GM18867 (cell line): ENCODE data around the gene TFPT.
"Not testable (repeated sequence)": the region's sequence is repeated elsewhere in the genome, so short reads cannot be mapped to it uniquely, and the experiment has no call there.

Source experiments
- ATAC-seq: cut with Tn5 transposase; IDR thresholded peaks from one replicate; pipeline ENCODE4 v1.9.1; 2021; ENCODE audit warnings: mild to moderate bottlenecking, moderate library complexity; ENCODE audit not compliant: unreplicated experiment

TFPT gene

DNA sequence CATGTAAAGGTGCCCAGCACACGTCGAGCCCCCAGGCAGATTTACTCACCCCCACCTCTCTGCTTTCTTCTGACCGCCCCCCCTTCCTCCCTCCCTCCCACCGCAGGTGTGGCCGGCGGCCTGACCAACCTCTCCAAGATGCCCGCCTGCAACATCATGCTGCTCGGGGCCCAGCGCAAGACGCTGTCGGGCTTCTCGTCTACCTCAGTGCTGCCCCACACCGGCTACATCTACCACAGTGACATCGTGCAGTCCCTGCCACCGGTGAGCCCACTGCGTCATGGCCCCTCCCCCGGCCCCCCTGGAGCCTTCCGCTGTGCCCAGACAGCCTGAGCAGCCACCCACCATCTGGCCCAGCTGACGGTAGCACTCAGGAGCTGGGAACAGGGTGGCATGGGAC, 8.9 kb upstream of the TFPT start:
- no peak for ATAC-seq

DNA sequence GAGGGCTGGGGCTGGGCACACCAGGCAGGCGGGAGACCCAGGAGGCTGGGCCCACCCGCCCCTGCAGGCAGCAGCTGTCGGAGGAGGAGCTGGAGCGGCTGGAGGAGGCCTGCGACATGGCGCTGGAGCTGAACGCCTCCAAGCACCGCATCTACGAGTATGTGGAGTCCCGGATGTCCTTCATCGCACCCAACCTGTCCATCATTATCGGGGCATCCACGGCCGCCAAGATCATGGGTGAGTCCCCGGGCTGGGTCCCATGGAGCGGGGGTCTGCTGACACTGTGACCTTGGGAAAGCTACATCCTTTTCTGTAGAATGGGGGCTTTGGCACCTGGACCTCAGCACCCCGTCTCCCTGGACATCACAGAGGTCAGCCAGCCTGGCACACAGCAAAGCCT, 8.2 kb upstream of the TFPT start:
- ATAC-seq: no peak

DNA sequence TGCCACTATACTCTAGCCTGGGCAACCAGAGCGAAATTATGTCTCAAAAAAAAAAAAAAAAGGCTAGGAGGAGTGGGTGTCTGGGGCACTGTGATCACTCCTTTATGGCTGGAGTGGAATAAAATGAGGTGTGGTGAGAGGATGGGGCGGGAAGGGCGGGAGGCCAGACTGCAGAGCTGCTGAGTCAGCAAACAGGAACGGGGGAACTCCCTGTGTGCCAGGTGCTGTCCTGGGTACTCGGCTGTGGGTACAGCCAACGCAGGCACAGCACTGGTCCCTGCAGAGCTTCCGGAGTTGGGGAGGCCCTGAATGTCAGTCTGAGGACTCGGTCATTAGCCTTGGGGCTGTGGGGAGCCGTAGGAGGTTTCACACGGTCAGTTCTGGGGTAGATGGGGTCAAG, 5.8 kb upstream of the TFPT start:
- ATAC-seq: no peak

DNA sequence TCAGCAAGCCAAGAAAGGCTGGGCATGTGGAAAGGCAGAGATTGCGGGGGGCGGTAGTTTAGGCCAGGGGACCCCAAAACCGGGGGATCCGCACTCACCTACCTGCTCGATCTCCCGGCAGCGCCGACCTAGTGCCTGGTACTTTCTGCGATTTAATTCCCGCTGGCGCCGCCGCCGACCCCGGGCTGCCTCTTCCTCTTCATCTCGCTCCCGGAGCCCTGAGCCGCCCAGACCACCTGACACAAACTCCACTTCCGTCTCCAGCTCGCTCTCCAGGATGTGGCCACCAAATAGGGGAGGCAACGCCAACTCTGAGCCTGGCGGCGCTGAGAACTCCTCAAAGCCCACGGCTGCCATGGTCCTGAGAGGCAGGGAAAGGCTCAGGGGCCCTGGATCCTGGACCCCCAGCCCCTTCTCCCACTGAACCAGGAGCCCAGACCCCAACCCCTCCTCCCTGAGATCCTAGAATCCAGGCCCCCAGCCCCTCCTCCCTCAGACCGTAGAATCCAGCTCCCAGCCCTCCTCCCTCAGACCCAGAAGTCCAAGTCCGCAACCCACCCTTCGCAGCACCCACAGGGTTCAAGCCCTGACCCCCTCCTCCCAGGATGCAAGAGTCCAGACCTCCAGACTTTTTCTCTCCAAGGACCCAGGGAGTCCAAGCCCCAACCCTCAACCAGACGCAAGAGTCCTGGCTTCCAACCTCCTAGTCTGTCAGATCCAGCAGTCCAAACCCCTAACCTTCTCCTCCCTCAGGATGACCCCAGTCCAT, 933 bp downstream of the TFPT start:
- ATAC-seq: no peak

DNA sequence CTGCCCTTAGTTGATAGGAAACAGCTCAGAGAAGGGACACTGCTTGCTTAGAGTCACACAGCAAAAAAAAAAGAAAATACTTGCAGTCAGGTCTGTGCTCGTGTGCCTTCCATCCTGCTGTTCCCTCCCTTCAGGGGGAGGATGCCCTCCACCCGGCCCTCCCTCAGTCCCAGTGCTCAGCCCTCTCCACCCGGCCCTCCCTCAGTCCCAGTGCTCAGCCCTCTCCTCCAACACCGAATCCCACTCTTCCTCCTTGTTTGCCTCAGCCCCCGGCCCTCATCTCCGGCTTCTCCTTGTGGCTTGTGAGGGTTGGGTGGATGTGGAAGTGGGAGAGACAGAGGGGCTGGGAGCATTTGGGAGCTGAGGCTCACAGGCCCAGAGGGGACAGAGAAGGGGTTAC, 5.8 kb downstream of the TFPT start:
- no peak for ATAC-seq

DNA sequence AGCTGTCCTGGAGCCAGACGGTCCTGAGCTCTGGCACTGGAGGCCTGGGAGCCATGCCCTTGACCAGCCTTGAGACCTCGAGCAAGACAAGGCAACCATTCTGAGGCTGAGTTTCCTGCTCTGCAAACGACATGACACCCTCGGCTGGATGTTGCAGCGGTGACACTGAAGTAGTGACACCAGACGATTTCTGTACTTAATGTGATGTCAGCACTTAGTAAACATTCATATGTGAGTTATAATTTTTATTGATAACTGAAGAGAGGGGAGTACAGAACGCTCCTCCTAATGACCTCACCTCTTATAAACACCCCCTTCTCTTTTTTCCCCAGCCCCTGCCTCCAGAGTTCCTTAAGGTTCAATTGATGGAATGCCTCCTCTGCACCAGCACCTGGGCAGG, 7.0 kb downstream of the TFPT start:
- no peak for ATAC-seq

DNA sequence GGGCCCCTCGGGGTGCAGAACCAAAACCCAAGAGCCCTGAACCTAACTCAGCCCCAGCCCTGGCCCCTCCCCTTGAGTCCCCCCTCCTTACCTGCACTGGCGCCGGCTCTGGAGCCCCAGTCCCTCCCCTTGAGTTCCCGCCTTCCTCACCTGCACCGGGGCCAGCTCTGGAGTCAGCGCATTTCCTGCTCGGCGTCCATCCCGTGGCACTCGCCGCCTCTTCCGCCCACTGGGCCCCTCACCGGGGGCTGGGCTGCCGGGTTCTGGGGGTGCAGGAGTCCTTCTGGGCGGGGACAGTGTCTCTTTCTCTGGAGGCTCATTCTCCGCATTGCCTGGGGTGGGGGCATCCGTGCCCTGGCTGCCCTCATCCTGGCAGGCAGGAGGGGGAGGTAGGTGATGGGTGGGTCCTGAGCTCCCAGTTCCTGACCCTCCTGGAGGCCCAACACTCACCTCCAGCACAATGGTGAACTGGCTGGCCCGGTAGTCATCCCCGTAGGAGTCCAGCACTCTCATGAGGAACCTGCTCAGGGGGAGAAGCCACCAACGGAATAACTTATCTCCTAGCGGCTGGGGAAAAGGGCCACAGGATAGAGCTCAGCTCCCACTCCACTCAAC, 7.5 kb downstream of the TFPT start:
- ATAC-seq: no peak

DNA sequence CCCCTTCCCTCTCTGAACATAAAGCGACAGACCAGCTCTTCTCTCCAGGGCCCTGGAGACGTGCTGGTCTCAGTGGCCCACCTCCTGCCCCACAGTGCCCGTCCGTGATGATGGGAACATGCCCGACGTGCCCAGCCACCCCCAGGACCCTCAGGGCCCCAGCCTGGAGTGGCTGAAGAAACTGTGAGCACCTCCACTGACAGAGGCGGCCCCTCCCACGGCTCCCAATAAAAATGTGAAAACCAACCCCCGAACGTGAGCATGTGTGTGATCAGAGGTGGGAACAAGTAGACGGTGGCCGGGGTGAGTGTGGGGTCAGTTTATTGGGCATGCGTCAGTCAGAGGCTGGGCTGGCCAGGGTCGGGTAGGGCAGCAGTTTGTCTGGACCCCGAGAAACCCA, 8.7 kb downstream of the TFPT start:
- no peak for ATAC-seq

DNA sequence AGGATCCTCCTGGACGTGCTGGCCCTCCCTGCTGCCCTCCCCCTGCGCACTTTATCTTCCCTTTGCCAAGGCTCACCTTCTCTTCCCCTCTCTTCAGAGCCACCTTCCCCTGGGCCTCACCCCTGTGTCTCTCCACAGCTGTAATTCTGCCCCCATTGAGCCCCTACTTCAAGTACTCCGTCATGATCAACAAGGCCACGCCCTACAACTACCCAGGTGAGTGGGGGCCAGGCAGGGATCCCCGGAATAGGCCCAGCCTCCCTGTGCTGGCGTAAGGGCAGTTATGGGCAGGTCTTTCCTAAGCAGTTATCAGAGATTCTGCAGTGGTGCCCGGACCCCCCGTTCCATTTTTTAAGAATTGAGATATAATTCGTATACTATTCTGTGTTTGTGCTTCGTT, 9.7 kb downstream of the TFPT start:
- no peak for ATAC-seq

DNA sequence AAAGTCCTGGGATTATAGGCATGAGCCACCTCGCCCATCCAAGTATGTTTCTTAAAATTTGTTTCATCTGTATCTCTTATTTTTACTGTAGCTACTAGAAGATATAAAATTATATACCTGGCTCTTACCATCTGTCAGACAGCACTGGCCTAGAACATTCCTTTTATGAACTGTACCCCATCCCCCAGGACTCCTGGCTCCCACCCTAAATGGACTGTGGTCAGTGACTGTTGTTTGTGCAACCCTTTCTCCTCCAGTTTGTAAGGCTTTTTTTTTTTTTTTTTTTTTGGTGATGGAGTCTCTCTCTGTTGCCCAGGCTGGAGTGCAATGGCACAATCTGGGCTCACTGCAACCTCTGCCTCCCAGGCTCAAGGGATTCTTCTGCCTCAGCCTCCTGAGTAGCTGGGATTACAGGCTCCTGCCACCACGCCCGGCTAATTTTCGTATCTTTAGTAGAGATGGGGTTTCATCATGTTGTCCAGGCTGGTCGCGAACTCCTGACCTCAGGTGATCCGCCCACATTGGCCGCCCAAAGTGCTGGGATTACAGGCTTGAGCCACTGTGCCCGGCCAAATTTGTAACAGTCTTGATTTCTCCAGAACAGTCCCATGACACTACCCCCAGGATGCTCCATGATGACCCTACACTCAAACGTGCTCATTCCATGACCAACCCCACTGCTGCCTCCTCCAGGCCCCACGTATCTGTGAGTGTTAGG, 10.3 kb downstream of the TFPT start:
- no peak for ATAC-seq

DNA sequence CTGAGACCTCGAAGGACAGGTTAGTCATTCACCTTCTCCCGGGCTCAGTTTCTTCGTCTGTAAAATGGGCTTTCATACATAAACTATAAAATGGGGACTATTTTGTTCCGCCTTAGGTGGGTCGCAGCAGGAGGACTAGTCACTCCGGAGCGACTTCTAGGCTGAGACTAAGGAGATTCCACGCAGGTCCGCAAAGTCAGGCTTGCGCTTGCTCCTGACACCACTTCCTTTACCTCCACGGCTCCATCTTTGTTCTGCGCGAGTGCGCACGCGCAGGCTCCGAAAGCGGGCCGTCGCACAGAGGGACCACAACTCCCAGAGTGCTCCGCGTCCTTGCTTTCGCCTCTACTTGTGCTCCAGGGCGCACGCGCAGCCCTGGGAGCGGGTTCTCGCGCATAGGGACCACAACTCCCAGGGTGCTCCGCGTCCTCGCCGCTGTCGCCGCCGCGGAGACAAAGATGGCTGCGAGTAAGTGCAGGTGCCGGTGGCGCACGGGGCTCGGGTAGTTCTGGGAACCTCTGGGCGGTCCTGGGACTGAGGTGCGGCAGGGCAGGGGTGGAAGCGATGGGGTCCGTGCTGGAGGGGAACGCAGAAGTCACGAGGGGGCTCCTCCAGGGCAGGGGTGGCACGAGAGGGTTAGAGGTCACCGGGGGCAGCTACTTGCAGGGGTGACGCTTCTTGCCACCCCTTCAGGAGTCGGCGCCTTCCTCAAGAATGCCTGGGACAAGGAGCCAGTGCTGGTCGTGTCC, 12.9 kb downstream of the TFPT start, which contains the start of gene NDUFA3:
TSS of gene NDUFA3 (plus strand) at position 435 of the 749 bp plus-strand sequence. CDS start at position 459, 24 bp downstream.
- peak; percentile 93 for ATAC-seq

DNA sequence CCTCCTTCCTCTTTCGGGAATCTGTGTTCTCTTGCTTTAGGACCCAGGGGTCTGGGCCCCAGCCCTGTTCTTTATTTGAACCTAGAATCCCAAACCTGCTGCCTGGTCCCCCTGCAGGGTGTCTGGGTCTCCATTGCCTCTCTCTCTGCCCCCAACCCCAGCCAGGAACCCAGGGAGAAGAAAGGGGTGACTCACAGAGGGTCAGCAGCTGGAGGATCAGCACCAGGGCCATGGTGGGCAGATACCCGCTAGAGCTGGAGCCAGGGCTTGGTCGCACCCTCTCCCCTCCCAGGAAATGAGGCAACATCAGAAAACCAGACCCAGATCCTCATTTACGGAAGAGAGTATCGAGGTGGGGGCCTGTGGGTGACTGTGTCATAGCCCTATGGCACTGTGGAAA, 14.9 kb downstream of the TFPT start, which contains the start of gene OSCAR:
TSS of gene OSCAR (minus strand) at position 243 of the 400 bp plus-strand sequence. CDS start at position 232, 11 bp downstream.
- no peak for ATAC-seq

DNA sequence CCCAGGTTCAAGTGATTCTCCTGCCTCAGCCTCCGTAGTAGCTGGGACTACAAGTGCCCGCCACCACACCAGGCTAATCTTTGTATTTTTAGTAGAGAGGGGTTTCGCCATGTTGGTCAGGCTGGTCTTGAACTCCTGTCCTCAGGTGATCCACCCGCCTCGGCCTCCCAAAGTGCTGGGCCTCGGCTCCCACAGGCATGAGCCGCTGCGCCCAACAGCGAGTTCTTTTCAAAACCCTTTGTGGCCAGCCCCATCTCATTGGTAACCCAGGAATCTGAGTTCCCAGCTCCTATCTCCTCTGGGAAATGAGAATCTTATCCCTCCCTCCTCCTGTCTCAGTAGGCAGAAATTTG, 15.6 kb downstream of the TFPT start:
- ATAC-seq: not testable (repeated sequence)

DNA sequence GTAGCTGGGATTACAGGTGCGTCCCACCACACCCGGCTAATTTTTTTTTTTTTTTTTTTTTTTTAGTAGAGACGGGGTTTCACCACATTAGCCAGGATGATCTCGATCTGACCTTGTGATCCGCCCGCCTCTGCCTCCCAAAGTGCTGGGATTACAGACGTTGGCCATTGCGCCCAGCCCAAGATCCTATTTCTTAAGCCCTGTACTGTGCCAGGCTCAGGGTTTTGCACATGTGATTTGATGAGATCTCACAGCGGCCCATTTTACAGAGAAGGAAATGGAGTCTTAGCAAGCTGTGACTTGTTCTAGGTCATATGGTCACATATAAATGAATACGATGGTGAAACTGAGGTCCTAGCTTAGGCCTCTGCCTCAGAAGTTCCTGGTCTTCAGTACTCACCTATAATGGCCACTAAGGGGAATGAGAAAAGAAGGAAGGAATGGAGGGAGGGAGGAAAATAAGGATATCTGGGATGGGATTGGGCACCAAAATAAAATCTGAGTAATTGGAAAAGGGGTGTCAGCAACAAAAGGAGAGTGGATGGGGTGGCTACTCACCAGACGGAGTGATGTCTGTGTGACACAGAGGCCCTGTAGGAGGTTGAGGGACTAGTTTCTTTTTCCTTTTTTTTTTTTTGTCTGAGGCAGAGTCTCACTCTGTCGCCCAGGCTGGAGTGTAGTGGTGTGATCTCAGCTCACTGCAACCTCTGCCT, 16.1 kb downstream of the TFPT start:
- no peak for ATAC-seq

DNA sequence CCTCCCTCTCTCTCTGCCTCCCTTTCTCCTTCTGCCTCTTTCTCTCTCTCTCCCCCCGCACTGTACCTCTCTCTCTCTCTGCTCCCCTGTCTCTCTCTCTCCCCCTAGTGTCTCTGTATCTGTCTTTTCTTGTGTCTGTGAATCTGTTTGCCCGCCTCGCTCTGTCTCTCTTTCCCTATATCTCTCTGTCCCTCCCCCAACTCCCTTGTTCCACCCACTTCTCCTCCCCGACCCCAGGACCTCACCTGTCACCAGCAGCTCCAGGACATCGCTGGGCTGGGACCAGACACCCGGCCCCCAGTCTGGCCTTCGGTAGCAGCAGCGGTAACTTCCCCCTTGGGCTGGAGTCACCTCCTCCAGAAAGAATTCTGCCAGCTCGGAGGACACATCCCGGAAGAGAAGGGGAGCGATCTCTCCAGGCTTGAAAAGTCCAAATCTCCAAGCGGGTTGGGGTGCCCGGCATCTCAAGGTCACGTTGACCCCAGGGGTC, 18.8 kb downstream of the TFPT start:
- no peak for ATAC-seq

DNA sequence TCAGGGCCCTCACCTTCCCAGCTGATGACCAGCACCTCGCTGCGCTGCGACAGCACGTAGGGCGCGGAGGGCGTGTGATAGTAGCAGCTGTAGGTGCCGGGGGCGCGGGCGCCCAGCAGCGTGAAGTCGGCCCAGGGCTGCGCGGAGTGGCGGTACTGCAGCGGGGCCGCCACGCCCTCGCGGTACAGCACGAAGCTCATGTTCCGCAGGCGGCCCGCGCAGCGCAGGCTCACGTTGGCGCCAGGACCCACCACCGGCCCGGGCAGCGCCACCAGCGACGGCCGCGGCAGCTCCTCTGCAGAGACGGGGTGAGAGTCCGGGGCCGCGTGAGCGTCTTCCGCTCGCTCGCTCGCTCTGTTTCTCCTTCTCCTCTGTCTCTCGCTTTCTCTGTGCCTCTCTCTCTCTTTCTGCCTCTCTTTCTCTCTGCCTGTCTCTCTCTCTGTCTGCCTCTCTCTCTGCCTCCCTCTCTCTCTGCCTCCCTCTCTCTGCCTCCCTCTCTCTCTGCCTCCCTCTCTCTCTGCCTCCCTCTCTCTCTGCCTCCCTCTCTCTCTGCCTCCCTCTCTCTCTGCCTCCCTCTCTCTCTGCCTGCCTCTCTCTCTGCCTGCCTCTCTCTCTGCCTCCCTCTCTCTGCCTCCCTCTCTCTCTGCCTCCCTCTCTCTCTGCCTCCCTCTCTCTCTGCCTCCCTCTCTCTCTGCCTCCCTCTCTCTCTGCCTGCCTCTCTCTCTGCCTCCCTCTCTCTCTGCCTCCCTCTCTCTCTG, 19.4 kb downstream of the TFPT start:
- not testable (repeated sequence) for ATAC-seq

DNA sequence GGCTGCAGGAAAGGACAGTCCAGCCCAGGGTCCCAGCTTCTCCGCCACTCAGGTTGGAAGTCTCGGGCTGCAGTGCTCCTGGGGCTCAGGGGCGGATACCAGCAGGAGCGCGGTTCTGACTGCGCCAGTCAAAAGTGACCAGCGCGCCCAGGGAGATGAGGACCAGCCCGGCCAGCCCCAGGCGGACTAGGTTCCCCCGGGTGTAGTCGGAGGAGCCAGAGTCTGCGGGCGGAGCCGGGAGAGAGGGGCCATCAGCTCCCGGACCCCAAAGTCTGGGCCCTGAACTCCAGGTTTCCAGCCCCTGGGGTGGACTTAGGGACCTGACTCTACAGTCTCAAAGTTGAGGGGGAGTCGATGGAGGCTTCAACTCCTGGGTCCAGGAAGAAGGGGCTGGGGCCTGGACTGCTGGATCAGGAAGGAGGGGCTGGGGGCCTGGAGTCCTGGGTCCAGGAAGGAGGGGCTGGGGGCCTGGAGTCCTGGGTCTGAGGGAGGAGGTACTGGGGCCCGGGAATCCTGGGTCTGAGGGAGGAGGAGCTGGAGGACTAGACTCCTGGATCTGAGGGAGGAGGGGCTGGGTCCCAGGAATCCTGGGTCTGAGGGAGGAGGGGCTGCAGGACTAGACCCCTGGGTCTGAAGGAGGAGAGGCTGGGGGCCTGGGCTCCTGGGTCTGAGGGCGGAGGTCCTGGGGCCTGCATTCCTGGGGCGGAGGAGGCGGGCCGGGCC, 20.2 kb downstream of the TFPT start:
- no peak for ATAC-seq

DNA sequence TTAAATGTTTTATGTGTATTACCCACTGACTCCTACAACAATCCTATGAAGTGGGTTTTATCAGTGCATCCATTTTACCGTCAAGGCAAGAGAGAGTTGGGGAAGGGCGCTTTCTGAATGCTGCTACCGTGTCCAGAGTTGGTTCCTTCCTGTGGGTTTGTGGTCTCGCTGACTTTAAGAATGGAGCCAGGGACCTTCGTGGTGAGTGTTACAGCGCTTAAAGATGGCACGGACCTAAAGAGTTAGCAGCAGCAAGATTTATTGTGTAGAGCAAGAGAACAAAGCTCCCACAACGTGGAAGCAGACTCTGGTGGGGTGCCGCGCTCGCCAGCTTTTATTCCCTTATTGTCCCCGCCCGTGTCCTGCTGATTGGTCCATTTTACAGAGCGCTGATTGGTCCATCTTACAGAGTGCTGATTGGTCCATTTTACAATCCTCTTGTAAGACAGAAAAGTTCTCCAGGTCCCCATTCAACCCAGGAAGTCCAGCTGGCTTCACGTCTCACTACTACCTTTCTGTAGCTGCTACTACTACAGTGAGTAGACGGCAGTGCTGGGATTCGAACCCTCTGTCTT, 20.9 kb downstream of the TFPT start:
- ATAC-seq: no peak

DNA sequence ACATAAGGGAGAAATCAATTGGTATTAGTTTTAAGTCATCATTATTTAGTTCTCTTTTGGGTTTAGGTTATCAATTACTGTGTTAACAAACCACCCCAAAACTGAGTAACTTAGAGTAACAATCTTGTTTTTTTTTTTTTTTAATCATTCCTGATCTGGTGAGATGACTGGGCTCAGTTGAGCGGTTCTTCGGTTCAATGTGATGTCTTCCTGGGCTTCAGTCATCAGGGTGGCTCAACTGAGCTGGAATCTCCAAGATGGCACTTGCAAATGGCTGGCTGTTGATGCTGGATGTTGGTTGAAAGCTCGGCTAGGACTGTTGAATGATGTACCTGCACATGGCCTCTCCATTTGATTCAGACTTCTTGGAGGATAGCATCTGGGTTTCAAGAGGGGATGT, 31.0 kb downstream of the TFPT start:
- ATAC-seq: no peak
